Transverse colon (tissue), 4 donors: ENCODE measurements around the gene CALM3. TPM values are rescaled to one million over a fixed set of nuclear protein-coding genes. Genes with fewer than 3 reads are reported as not detected.

Experiments used
- DNase-seq: peaks from one replicate; pipeline ENCODE4 v3.0.0-alpha.2; 2019
- H3K27ac ChIP-seq, 4 donors: fragments of 200-600 bp; sonication (generic); 2 replicates each; pipeline ENCODE4 v1.5.1; 2016 to 2018; ENCODE audit warnings: inconsistent platforms in 4 of 4
- H3K27me3 ChIP-seq: fragments of 200-600 bp; sonication (generic); 2 replicates; pipeline ENCODE4 v1.5.1; 2017; ENCODE audit warnings: inconsistent platforms
- H3K36me3 ChIP-seq, 4 donors: fragments of 200-600 bp; sonication (generic); 2 replicates each; pipeline ENCODE4 v1.5.1; 2017 to 2019; ENCODE audit warnings: inconsistent platforms in 4 of 4
- H3K4me1 ChIP-seq, 4 donors: fragments of 200-600 bp; sonication (generic); 2 replicates each; pipeline ENCODE4 v1.5.1; 2017 to 2020; ENCODE audit warnings: inconsistent platforms in 4 of 4
- H3K4me3 ChIP-seq, 4 donors: fragments of 200-600 bp; sonication (generic); 1 replicate in 1 of 4; 2 replicates in 3 of 4; pipeline versions ENCODE4 v1.5.1 to v1.6.1; 2017 to 2019; ENCODE audit warnings: inconsistent platforms in 4 of 4
- H3K9me3 ChIP-seq, 2 donors: fragments of 200-600 bp; sonication (generic); 2 replicates each; pipeline ENCODE4 v1.5.1; 2017 to 2019; ENCODE audit warnings: inconsistent platforms in 2 of 2
- CTCF ChIP-seq, 5 experiments: fragments of 200-600 bp in 3 of 5; fragments of 450-650 bp in 2 of 5; sonication (generic) in 3 of 5; IDR thresholded peaks; 1 replicate in 2 of 5; 2 replicates in 3 of 5; pipeline ENCODE4 v1.5.1; 2016 to 2017; ENCODE audit warnings: antibody characterized with exemption in 5 of 5, inconsistent platforms in 3 of 5, mild to moderate bottlenecking in 2 of 5, moderate library complexity in 1 of 5
- EP300 ChIP-seq: sonication (generic); formaldehyde crosslinking; IDR thresholded peaks from one replicate; pipeline ENCODE4 v1.6.1; 2017; ENCODE audit warnings: antibody characterized with exemption, low read depth
- POLR2A ChIP-seq: fragments of 450-650 bp; IDR thresholded peaks from one replicate; pipeline ENCODE4 v1.6.1; 2016; ENCODE audit warnings: antibody characterized with exemption, mild to moderate bottlenecking, moderate library complexity
- POLR2AphosphoS5 ChIP-seq, 3 donors: sonication (generic); formaldehyde crosslinking; IDR thresholded peaks; one replicate each; pipeline ENCODE4 v1.6.1; 2016; ENCODE audit warnings: antibody characterized with exemption in 3 of 3
- WGBS, 2 donors: methylation state at CpG; one replicate each; pipeline ENCODE4 v1.1.5; 2018; ENCODE audit warnings: low coverage in 1 of 2; 5-methylcytosine and 5-hydroxymethylcytosine counted together
- in situ Hi-C, 4 donors: fragments of 200-750 bp; cut with MboI; loops; one replicate each; pipeline versions ENCODE4 v1.15.0 to v1.15.1; 2017; ENCODE audit warnings: low sequenced_read_pairs in 3 of 4, low pct_ligation_motif_present in 1 of 4, low pct_unique_long_range_greater_than_20kb in 1 of 4
- intact Hi-C: fragments of 100-400 bp; cut with DNase I; formaldehyde crosslinking; loops from one replicate; pipeline ENCODE4 v1.15.1; 2023; ENCODE audit warnings: low total_unique reads
- total RNA-seq, 4 donors: library from RNA; depleted of rRNA; stranded (reverse); fragments of >200 nt; gene quantifications; one replicate each; pipeline ENCODE4 v1.1.0, GENCODE V29; 2016

CALM3 gene
- total RNA-seq, 4 donors from 2014 or later: 160 to 923 (median 194) TPM

GRCh38 chr19:46648060-46648960 lies 47.2 kb downstream of the CALM3 start:
- H3K27me3 ChIP-seq: peaks cover 36% of the 10 kb centered on the region
- no peak for DNase-seq
- intact Hi-C loops (no loop called here), in situ Hi-C loops (no loop called here)
- H3K27ac ChIP-seq: no peak overlapping the region
- no peaks in the 10 kb centered on the region for H3K36me3 ChIP-seq
- TF ChIP-seq POLR2AphosphoS5 (IDR thresholded peaks at IDR 0.05) (no peak), CTCF (IDR thresholded peaks at IDR 0.05) (no peak), EP300 (no peak), POLR2A (no peak)
- no peak overlapping the region for H3K4me3 ChIP-seq
- 17 to 79% methylated on average over 1 to 62 of the region's 63 CpGs for WGBS, 2 donors
- H3K4me1 ChIP-seq: peaks cover 3 to 5% (median 4%) of the 10 kb centered on the region in 4 donors
- H3K9me3 ChIP-seq: no peaks in the 10 kb centered on the region

GRCh38 chr19:46648961-46649960 lies 48.1 kb downstream of the CALM3 start:
- Histone ChIP-seq H3K9me3 (no peaks in the 10 kb centered on the region), H3K27ac (no peak overlapping the region), H3K36me3 (no peaks in the 10 kb centered on the region), H3K4me1 (peaks cover 4 to 9% (median 6%) of the 10 kb centered on the region in 4 donors), H3K27me3 (peaks cover 36% of the 10 kb centered on the region), H3K4me3 (no peak overlapping the region)
- 56 to 69% methylated on average over 28 to 55 of the region's 144 CpGs for WGBS, 2 donors
- no peak for DNase-seq
- TF ChIP-seq POLR2AphosphoS5 (IDR thresholded peaks at IDR 0.05) (no peak), CTCF (IDR thresholded peaks at IDR 0.05) (no peak), POLR2A (no peak), EP300 (no peak)
- in situ Hi-C loops: no loop called here
- intact Hi-C loops: no loop called here

GRCh38 chr19:46650445-46650844 lies 49.3 kb downstream of the CALM3 start:
- Histone ChIP-seq H3K4me1 (peaks cover 0 to 16% (median 8%) of the 10 kb centered on the region in 4 donors), H3K36me3 (no peaks in the 10 kb centered on the region), H3K9me3 (no peaks in the 10 kb centered on the region), H3K27me3 (peaks cover 45% of the 10 kb centered on the region), H3K4me3 (no peak overlapping the region), H3K27ac (peak overlapping the region in 1 of 4 donors; percentile 3)
- intact Hi-C loops (no loop called here), in situ Hi-C loops (no loop called here)
- no peak for DNase-seq
- 80 to 86% methylated on average over 4 to 7 of the region's 7 CpGs for WGBS, 2 donors
- TF ChIP-seq POLR2A: no peak
- TF ChIP-seq EP300: no peak
- TF ChIP-seq POLR2AphosphoS5 (IDR thresholded peaks at IDR 0.05): no peak
- TF ChIP-seq CTCF (IDR thresholded peaks at IDR 0.05): no peak

GRCh38 chr19:46654621-46655152 lies 53.6 kb downstream of the CALM3 start:
- no peaks in the 10 kb centered on the region for H3K36me3 ChIP-seq
- H3K9me3 ChIP-seq: no peaks in the 10 kb centered on the region
- DNase-seq: no peak
- in situ Hi-C loops (no loop called here), intact Hi-C loops (no loop called here)
- TF ChIP-seq POLR2AphosphoS5 (IDR thresholded peaks at IDR 0.05) (no peak), EP300 (no peak), POLR2A (no peak)
- no peak overlapping the region for H3K4me3 ChIP-seq
- H3K27ac ChIP-seq: peak overlapping the region; percentile 48 to 85 (median 78)
- peaks cover 40% of the 10 kb centered on the region for H3K27me3 ChIP-seq
- WGBS, 2 donors: 13 to 41% methylated on average over 9 to 14 of the region's 16 CpGs
- H3K4me1 ChIP-seq: peaks cover 0 to 33% (median 10%) of the 10 kb centered on the region in 4 donors
